ENCODE data around the gene CLEC18A.
"Not testable (repeated sequence)": the region's sequence is repeated elsewhere in the genome, so short reads cannot be mapped to it uniquely, and the experiment has no call there.

CLEC18A gene

GRCh38 chr16:69952116-69952515 is 982 bp downstream of the CLEC18A start:
- not testable (repeated sequence) for DNase-seq (ENCODE audit: low read depth in 3 of 3)

DNA sequence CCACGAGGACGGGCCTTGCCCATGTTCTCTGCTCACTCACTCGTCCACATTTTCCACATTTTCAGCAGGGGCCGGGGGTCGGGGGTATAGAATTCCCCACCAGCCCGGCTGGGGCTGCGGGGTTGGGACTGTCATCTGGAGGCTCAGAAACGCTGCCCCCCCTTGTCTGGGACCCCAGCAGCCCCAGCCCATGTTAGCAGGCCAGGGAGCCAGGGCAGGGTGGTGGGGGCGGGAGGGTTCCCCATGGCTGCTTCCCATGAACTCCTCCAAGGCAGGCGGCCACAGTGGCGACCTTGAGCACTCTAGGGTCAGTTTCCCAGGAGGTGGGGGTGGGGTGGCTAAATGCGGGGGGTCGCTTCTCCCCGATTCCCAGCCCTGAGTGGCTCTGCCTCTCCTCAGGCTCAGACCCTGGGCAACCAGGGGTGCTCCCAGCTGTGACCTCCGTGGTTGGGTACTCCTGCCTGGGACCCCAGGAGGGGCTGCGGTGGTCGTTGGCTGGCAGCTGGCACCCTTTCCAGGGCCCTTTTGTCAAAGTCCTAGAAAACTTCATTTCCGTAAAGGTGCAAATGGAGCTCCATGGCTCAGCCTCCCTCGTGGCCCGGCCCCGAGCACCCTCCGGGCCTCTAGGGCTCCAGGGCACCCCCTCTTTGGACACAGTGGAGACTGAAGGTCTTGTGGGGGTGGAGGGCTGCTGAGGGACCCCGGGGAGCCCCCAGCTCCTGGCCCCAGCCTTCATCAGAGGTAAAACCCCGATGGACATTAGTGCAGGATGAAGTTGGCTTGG is 1.6 kb downstream of the CLEC18A start:
- not testable (repeated sequence) for DNase-seq (ENCODE audit: low read depth in 3 of 3)

- not testable (repeated sequence) for DNase-seq (ENCODE audit: low read depth in 3 of 3)
Measured at GRCh38 chr16:69954241-69954640, 3.1 kb downstream of the CLEC18A start.

- not testable (repeated sequence) for DNase-seq (ENCODE audit: low read depth in 3 of 3)
Measured at GRCh38 chr16:69963312-69963711, 12.2 kb downstream of the CLEC18A start.

- DNase-seq (ENCODE audit: low read depth in 3 of 3) = not testable (repeated sequence)
Measured at GRCh38 chr16:69964960-69965660, 14.0 kb downstream of the CLEC18A start.

- DNase-seq (ENCODE audit: low read depth in 3 of 3) = not testable (repeated sequence)
Measured at GRCh38 chr16:69965661-69966054, 14.5 kb downstream of the CLEC18A start.

GRCh38 chr16:69967688-69968087 is 16.6 kb downstream of the CLEC18A start:
- DNase-seq (ENCODE audit: low read depth in 3 of 3) = not testable (repeated sequence)

DNA sequence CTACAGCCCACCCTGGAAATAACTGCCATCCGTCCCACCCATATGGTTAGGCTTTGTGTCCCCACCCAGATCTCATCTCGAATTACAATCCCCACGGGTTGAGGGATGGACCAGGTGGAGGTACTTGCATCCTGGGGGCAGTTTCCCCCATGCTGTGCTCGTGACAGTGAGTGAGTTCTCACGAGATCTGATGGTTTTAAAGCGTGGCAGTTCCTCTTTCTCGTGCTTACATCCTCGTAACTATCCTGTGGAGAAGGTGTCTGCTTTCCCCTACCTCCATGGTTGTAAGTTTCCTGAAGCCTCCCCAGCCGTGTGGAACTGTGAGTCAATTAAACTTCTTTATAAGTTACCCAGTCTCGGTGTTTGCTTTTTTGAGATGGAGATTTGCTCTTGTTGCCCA is 17.0 kb downstream of the CLEC18A start:
- not testable (repeated sequence) for DNase-seq (ENCODE audit: low read depth in 3 of 3)

- not testable (repeated sequence) for DNase-seq (ENCODE audit: low read depth in 3 of 3)
Measured at GRCh38 chr16:69969657-69970056, 18.5 kb downstream of the CLEC18A start.

- not testable (repeated sequence) for DNase-seq (ENCODE audit: low read depth in 3 of 3)
Measured at GRCh38 chr16:69972120-69972519, 21.0 kb downstream of the CLEC18A start.

DNA sequence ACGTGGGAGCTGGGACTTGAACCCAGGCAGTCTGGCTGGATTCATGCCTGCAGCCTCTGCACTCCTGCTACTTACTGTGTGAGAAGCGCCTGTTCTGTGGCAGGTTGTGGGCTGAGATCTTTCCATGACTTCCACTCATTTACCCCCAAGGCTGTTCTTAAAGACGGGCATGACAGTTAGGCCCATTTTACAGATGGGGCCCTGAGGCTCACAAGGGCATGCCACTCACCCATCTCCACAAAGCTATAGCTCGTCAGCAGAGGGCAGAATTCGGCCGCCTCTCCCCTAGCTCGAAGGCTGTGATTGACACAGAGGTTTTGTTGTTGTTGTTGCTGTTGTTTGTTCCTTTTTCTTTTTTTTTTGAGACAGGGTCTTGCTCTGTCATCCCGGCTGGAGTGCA is 21.8 kb downstream of the CLEC18A start:
- DNase-seq (ENCODE audit: low read depth in 3 of 3) = not testable (repeated sequence)

DNA sequence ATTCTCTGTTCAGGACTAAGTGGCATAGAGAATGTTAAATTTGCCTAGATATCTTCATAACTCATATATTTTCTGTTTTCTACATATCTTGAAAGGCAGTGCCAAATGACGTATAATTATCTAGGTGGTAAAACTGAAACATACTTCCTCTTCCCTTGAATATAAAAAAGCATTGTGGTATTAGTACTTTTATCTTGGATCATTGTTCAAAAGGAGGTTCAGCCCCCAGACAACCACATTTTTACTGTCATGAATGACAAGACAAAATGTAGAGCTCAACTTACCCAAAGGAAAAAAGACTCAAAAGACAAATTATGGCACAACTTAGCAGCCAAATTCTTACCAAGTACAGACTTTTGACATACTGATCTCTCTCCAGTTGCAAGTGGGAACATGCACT is 34.1 kb downstream of the CLEC18A start:
- DNase-seq (ENCODE audit: low read depth in 3 of 3) = not testable (repeated sequence)

DNA sequence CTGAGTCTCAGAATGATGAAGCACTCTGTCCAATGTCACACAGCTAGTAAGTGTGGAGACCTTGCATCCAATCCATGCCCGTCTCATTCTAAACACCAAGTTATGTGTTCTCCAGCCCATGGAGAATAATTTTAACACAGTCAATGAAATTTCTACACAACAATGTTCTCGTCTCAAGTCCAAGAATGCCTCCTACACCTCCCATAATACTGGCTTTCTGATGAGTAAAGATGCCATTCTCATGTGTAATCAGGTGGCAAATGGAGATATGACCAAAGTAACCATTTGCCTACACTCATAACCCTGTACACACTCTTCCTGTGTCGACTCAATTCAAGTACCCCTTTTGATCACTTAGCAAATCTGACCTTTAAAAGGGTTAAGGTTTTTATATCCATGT is 46.8 kb downstream of the CLEC18A start:
- not testable (repeated sequence) for DNase-seq (ENCODE audit: low read depth in 3 of 3)

DNA sequence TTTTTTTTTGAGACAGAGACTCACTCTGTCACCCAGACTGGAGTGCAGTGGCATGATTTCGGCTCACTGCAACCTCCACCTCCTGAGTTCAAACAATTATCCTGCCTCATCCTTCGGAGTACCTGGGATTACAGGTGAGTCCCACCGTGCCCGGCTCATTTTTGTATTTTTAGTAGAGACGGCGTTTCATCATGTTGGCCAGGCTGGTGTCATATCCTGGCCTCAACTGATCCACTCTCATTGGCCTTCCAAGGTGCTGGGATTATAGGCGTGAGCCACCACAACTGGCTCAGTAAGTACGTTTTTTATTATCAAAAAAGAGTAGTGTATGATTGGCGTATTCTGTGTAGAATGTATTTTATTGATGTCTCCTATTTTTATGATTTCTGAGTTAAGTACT is 48.7 kb downstream of the CLEC18A start:
- not testable (repeated sequence) for DNase-seq (ENCODE audit: low read depth in 3 of 3)

GRCh38 chr16:70003511-70003910 is 52.4 kb downstream of the CLEC18A start:
- not testable (repeated sequence) for DNase-seq (ENCODE audit: low read depth in 3 of 3)

- DNase-seq (ENCODE audit: low read depth in 3 of 3) = not testable (repeated sequence)
Measured at GRCh38 chr16:70008604-70009003, 57.5 kb downstream of the CLEC18A start.

- DNase-seq (ENCODE audit: low read depth in 3 of 3) = not testable (repeated sequence)
Measured at GRCh38 chr16:70010615-70011014, 59.5 kb downstream of the CLEC18A start.

DNA sequence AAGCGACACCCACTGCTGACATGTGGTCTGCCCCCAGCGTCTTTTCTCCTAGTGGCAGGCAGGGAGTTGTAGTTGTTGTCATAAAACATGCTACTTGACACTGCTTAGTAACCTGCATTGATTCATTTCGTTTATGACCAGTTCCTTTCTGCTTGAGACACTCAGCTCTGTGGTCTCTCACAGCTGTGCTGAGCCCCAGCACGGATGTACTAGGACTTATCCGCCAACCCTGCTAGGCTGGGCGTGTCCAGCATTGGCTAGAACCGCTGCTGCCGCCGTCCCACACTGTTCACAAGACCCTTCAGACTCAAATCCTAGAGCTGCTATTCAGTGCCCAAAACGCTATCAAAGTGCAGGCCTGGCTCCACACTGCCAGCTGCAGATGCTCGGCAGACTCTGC is 60.0 kb downstream of the CLEC18A start:
- DNase-seq (ENCODE audit: low read depth in 3 of 3) = not testable (repeated sequence)

DNA sequence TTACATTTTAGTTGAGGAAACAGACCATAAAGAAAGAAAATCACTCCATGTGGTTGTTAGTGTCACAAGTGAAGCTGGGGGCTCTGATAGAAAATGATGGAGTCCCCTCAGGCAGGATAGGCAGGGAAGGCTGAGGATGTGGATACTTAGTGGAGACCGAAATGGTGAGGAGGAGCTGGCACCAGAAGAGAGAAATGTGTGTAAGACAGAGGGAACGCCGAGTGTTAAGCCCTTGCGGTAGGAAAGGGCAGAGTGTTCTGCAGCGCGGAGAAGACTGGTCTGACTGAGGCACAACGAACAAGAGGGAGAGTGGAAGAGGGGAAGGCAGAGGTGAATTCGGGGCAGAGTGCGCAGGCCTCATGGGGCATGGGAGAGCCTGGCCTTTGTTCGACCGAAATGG is 61.2 kb downstream of the CLEC18A start:
- not testable (repeated sequence) for DNase-seq (ENCODE audit: low read depth in 3 of 3)

DNA sequence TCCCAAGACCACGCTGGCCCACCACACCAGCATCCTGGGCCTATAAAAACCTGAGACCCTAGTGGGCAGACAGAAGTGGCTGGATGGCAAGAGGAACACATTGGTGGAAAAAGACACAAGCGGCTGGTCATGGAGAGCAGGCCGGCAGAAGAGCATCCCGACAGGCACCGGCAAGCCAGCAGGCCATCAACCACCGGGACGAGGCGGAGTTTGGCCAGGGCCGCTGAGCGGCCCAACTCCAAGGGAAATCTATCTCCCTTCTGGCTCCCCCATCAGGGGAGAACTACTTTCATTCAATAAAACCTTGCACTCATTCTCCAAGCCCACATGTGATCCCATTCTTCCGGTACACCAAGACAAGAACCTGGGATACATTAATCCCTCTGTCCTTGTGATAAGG is 61.8 kb downstream of the CLEC18A start:
- DNase-seq (ENCODE audit: low read depth in 3 of 3) = not testable (repeated sequence)
